Ascending aorta (tissue), 2 donors: ENCODE data around the gene GMNC. TPM values are rescaled to one million over a fixed set of nuclear protein-coding genes. Genes with fewer than 3 reads are reported as not detected.

Experiments
- DNase-seq, 2 donors: peaks; one replicate each; pipeline ENCODE4 v3.0.0-alpha.2; 2019; ENCODE audit warnings: low spot score in 2 of 2
- H3K27ac ChIP-seq, 2 donors: fragments of 200-600 bp; sonication (generic); one replicate each; pipeline ENCODE4 v1.5.1; 2016 to 2017; ENCODE audit warnings: mild to moderate bottlenecking in 1 of 2
- H3K27me3 ChIP-seq: fragments of 200-600 bp; sonication (generic); one replicate; pipeline ENCODE4 v1.5.1; 2017
- H3K36me3 ChIP-seq, 2 donors: fragments of 200-600 bp; sonication (generic); one replicate each; pipeline ENCODE4 v1.5.1; 2016
- H3K4me1 ChIP-seq, 2 donors: fragments of 200-600 bp; sonication (generic); one replicate each; pipeline ENCODE4 v1.5.1; 2016 to 2017; ENCODE audit warnings: mild to moderate bottlenecking in 1 of 2
- H3K4me3 ChIP-seq, 2 donors: fragments of 200-600 bp; sonication (generic); one replicate each; pipeline ENCODE4 v1.5.1; 2016 to 2017; ENCODE audit warnings: mild to moderate bottlenecking in 1 of 2
- H3K9me3 ChIP-seq, 2 donors: fragments of 200-600 bp; sonication (generic); one replicate each; pipeline ENCODE4 v1.5.1; 2016
- CTCF ChIP-seq, 3 experiments: fragments of 200-600 bp in 2 of 3; fragments of 450-650 bp in 1 of 3; sonication (generic) in 2 of 3; IDR thresholded peaks; one replicate each; pipeline ENCODE4 v1.5.1; 2016 to 2019; ENCODE audit warnings: antibody characterized with exemption in 3 of 3, mild to moderate bottlenecking in 1 of 3, moderate library complexity in 1 of 3
- intact Hi-C: fragments of 100-400 bp; cut with DNase I; formaldehyde crosslinking; loops from one replicate; pipeline ENCODE4 v1.15.1; 2023
- total RNA-seq: library from RNA; depleted of rRNA; stranded (reverse); fragments of >200 nt; gene quantifications from one replicate; pipeline ENCODE4 v1.1.0, GENCODE V29; 2016

The GMNC gene
- total RNA-seq, 1 donor from 2014 or later = not detected

DNA sequence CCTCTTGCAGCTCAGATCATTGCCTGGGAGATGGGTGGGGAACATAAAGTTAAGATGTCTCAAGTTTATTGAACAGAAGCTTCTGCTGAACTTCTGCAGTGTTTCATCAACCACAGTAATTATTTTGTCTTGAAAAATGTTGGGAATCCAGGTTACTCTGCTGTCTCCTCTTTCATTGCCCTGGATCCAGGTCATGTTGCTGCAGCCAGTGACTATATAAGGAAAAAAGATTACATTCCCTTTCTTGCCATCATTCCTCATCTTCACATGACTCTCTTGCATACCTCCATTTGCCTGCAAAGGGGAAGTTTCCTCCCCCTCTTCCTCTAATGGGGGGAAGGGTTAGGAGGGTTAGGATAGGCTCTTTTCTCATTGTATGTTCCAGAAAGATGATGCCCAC is 15.1 kb downstream of the GMNC start:
- Histone ChIP-seq H3K36me3 (no peaks in the 10 kb centered on the region), H3K4me1 (no peaks in the 10 kb centered on the region), H3K4me3 (no peak overlapping the region), H3K27me3 (no peaks in the 10 kb centered on the region), H3K9me3 (no peaks in the 10 kb centered on the region), H3K27ac (no peak overlapping the region)
- TF ChIP-seq CTCF (IDR thresholded peaks at IDR 0.05) = no peak
- DNase-seq = no peak
- intact Hi-C loops = no loop called here

- H3K27ac ChIP-seq = no peak overlapping the region
- intact Hi-C loops = no loop called here
- DNase-seq = no peak
- no peaks in the 10 kb centered on the region for H3K36me3 ChIP-seq
- H3K4me1 ChIP-seq = no peaks in the 10 kb centered on the region
- H3K27me3 ChIP-seq = no peaks in the 10 kb centered on the region
- TF ChIP-seq CTCF (IDR thresholded peaks at IDR 0.05) = no peak
- no peak overlapping the region for H3K4me3 ChIP-seq
- H3K9me3 ChIP-seq = no peaks in the 10 kb centered on the region
Observed at GRCh38 chr3:190840146-190840545, 22.3 kb downstream of the GMNC start.

- no peak for DNase-seq
- no peak for TF ChIP-seq CTCF (IDR thresholded peaks at IDR 0.05)
- Histone ChIP-seq H3K36me3 (no peaks in the 10 kb centered on the region), H3K4me3 (no peak overlapping the region), H3K27ac (no peak overlapping the region), H3K4me1 (no peaks in the 10 kb centered on the region), H3K9me3 (no peaks in the 10 kb centered on the region), H3K27me3 (no peaks in the 10 kb centered on the region)
- intact Hi-C loops = no loop called here
Observed at GRCh38 chr3:190831225-190831624, 31.3 kb downstream of the GMNC start.

DNA sequence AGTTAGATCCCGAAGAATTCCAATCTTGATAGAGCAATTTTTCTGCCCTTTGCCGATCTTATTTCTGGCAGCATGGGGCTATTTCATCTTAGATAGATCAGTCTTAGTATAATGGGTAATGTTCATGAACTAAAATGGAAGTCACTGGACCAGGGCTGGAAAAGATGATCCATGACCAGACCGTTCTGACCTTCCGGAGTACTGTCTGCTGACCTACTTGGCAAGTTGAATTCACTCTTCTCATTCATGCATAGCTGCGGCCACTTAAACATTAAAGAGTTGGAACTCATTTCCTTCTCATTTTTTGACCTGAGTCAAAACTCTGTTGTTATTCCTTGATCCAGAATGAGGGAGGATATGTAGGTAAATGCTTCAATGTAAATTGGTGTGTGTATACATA is 32.5 kb downstream of the GMNC start:
- no peak for TF ChIP-seq CTCF (IDR thresholded peaks at IDR 0.05)
- no peaks in the 10 kb centered on the region for H3K27me3 ChIP-seq
- no peaks in the 10 kb centered on the region for H3K36me3 ChIP-seq
- H3K9me3 ChIP-seq = no peaks in the 10 kb centered on the region
- H3K4me1 ChIP-seq = no peaks in the 10 kb centered on the region
- H3K4me3 ChIP-seq = no peak overlapping the region
- H3K27ac ChIP-seq = no peak overlapping the region
- DNase-seq = no peak
- intact Hi-C loops = no loop called here

GRCh38 chr3:190826018-190826417 is 36.5 kb downstream of the GMNC start:
- intact Hi-C loops = no loop called here
- H3K27me3 ChIP-seq = no peaks in the 10 kb centered on the region
- no peak overlapping the region for H3K4me3 ChIP-seq
- no peak for DNase-seq
- no peaks in the 10 kb centered on the region for H3K36me3 ChIP-seq
- H3K4me1 ChIP-seq = no peaks in the 10 kb centered on the region
- no peak for TF ChIP-seq CTCF (IDR thresholded peaks at IDR 0.05)
- H3K9me3 ChIP-seq = no peaks in the 10 kb centered on the region
- no peak overlapping the region for H3K27ac ChIP-seq

DNA sequence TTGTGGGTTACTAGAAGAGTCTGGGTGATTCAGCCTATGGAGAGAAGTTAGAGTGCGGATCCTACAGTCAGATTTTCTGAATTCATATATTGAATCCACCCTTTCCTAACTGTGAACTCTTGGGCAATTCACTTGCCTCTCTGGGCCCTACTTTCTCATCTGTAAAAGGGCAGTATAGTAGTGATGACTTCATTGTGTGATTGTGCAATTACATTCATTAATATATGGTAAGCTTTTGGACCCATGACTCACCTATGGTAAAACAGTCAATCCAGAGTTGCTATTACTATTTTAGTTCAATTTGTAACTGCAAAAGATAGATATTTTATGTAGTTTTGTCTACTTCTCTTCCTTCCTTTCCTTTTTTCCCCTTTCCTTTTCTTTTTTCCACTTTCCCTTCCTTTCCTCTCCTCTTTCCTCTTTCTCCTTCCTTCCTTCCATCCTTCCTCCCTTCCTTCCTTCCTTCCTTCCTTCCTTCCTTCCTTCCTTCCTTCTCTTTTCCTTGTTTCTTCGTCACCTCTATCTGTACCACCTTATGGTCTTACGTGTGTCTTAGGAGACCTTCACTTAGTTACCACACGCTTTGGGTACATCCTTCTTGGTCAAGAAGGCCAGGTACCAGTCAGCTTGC is 37.0 kb downstream of the GMNC start:
- DNase-seq = no peak
- Histone ChIP-seq H3K4me3 (no peak overlapping the region), H3K36me3 (no peaks in the 10 kb centered on the region), H3K9me3 (no peaks in the 10 kb centered on the region), H3K4me1 (no peaks in the 10 kb centered on the region), H3K27ac (no peak overlapping the region), H3K27me3 (no peaks in the 10 kb centered on the region)
- intact Hi-C loops = no loop called here
- no peak for TF ChIP-seq CTCF (IDR thresholded peaks at IDR 0.05)
